Liver (tissue), 9 donors: Measurements from ENCODE around the gene CTDSPL2. TPM values are rescaled to one million over a fixed set of nuclear protein-coding genes. Genes with fewer than 3 reads are reported as not detected.

Experiments used
- DNase-seq: peaks from one replicate; pipeline ENCODE4 v3.0.0-alpha.2; 2017; ENCODE audit warnings: low spot score
- H3K27ac ChIP-seq, 2 donors: one replicate each; pipeline ENCODE4 v1.7.0; 2013; ENCODE audit warnings: inconsistent platforms in 2 of 2, low read length in 2 of 2, control low read depth in 1 of 2, low read depth in 1 of 2, mild to moderate bottlenecking in 1 of 2
- H3K27me3 ChIP-seq, 4 donors: one replicate each; pipeline versions ENCODE4 v1.6.1 to v1.7.0; 2013; ENCODE audit warnings: low read length in 3 of 4, inconsistent platforms in 1 of 4, mild to moderate bottlenecking in 1 of 4, moderate library complexity in 1 of 4; ENCODE audit not compliant: control insufficient read depth in 4 of 4, insufficient read depth in 4 of 4
- H3K36me3 ChIP-seq, 4 donors: one replicate each; pipeline versions ENCODE4 v1.6.1 to v1.7.0; 2013; ENCODE audit warnings: low read length in 3 of 4, mild to moderate bottlenecking in 3 of 4, low read depth in 1 of 4, moderate library complexity in 1 of 4; ENCODE audit not compliant: control insufficient read depth in 4 of 4, insufficient read depth in 3 of 4
- H3K4me1 ChIP-seq, 4 donors: one replicate each; pipeline versions ENCODE4 v1.6.1 to v1.7.0; 2013; ENCODE audit warnings: low read length in 3 of 4, mild to moderate bottlenecking in 3 of 4, moderate library complexity in 1 of 4; ENCODE audit not compliant: control insufficient read depth in 4 of 4, insufficient read depth in 4 of 4
- H3K4me3 ChIP-seq, 3 donors: one replicate each; pipeline versions ENCODE4 v1.6.1 to v1.7.0; 2013; ENCODE audit warnings: low read length in 3 of 3, control low read depth in 1 of 3, low read depth in 1 of 3, mild to moderate bottlenecking in 1 of 3
- H3K9ac ChIP-seq, 2 donors: one replicate each; pipeline ENCODE4 v1.7.0; 2013; ENCODE audit warnings: low read length in 2 of 2, mild to moderate bottlenecking in 2 of 2, moderate library complexity in 2 of 2, control low read depth in 1 of 2, low read depth in 1 of 2
- H3K9me3 ChIP-seq, 4 donors: one replicate each; pipeline versions ENCODE4 v1.6.1 to v1.7.0; 2013; ENCODE audit warnings: low read length in 3 of 4; ENCODE audit not compliant: control insufficient read depth in 4 of 4
- FOXA2 ChIP-seq: IDR thresholded peaks from 2 replicates; pipeline ENCODE4 v1.6.1; 2016; ENCODE audit warnings: antibody characterized with exemption
- GABPA ChIP-seq, 2 donors: IDR thresholded peaks in 1 of 2; conservative IDR thresholded peaks in 1 of 2; 2 replicates each; pipeline ENCODE4 v1.6.1; 2016; ENCODE audit warnings: antibody characterized with exemption in 2 of 2, mild to moderate bottlenecking in 1 of 2, moderate library complexity in 1 of 2
- HNF4G ChIP-seq: IDR thresholded peaks from 2 replicates; pipeline ENCODE4 v1.6.1; 2016; ENCODE audit warnings: antibody characterized with exemption
- JUND ChIP-seq, 2 donors: IDR thresholded peaks; 2 replicates each; pipeline ENCODE4 v1.6.1; 2016; ENCODE audit warnings: antibody characterized with exemption in 2 of 2
- RAD21 ChIP-seq, 2 donors: IDR thresholded peaks; 2 replicates each; pipeline ENCODE4 v1.6.1; 2016; ENCODE audit warnings: antibody characterized with exemption in 2 of 2, mild to moderate bottlenecking in 2 of 2
- RXRA ChIP-seq, 2 donors: IDR thresholded peaks; 2 replicates each; pipeline ENCODE4 v1.6.1; 2017 to 2018; ENCODE audit warnings: antibody characterized with exemption in 2 of 2, mild to moderate bottlenecking in 1 of 2
- SP1 ChIP-seq: IDR thresholded peaks from 2 replicates; pipeline ENCODE4 v1.6.1; 2018; ENCODE audit warnings: antibody characterized with exemption, mild to moderate bottlenecking
- TAF1 ChIP-seq: conservative IDR thresholded peaks from 2 replicates; pipeline ENCODE4 v1.6.1; 2016; ENCODE audit warnings: antibody characterized with exemption, mild to moderate bottlenecking
- WGBS: extraction: QIAGEN DNeasy Blood & Tissue Kit; methylation state at CpG from one replicate; pipeline ENCODE4 v1.1.7; 2013; 5-methylcytosine and 5-hydroxymethylcytosine counted together
- polyA plus RNA-seq, 2 donors: library from polyadenylated mRNA; stranded (reverse) in 1 of 2; unstranded in 1 of 2; fragments of 200-250 nt in 1 of 2; fragments of >200 nt in 1 of 2; fragmentation: Nextera tagmentation in 1 of 2; extraction: Ambion mirVana in 1 of 2; gene quantifications; one replicate each; pipeline versions ENCODE4 v1.2.1 to v1.2.3, GENCODE V29; 2013 to 2015
- total RNA-seq, 2 donors: library from RNA; depleted of rRNA; stranded (reverse); fragments of >200 nt; gene quantifications; one replicate each; pipeline ENCODE4 v1.2.3, GENCODE V29; 2014
- TF ChIP-seq, protein P1 (sequence below): IDR thresholded peaks from 2 replicates; pipeline ENCODE4 v1.6.1; 2016; ENCODE audit warnings: antibody characterized with exemption, mild to moderate bottlenecking
- TF ChIP-seq, protein P2 (sequence below): IDR thresholded peaks from 2 replicates; pipeline ENCODE4 v1.6.1; 2016; ENCODE audit warnings: antibody characterized with exemption
- TF ChIP-seq, protein P3 (sequence below): IDR thresholded peaks from 2 replicates; pipeline ENCODE4 v1.6.1; 2016; ENCODE audit warnings: antibody characterized with exemption
- TF ChIP-seq, protein P4 (sequence below): IDR thresholded peaks from 2 replicates; pipeline ENCODE4 v1.6.1; 2016; ENCODE audit warnings: antibody characterized with exemption
- TF ChIP-seq, protein P5 (sequence below): fragments of 150-350 bp; IDR thresholded peaks from 2 replicates; pipeline ENCODE4 v1.5.1; 2017; ENCODE audit warnings: improper control_type of control experiment, low read depth, low read length; ENCODE audit not compliant: missing input control
- donor health status: healthy.
- donor health status: healthy.
- donor health status: healthy.
- donor health status: healthy.
- donor health status: healthy.

CTDSPL2 gene
- total and polyA plus RNA-seq, 4 donors = 3.6 to 41.5 (median 21.2) TPM

DNA sequence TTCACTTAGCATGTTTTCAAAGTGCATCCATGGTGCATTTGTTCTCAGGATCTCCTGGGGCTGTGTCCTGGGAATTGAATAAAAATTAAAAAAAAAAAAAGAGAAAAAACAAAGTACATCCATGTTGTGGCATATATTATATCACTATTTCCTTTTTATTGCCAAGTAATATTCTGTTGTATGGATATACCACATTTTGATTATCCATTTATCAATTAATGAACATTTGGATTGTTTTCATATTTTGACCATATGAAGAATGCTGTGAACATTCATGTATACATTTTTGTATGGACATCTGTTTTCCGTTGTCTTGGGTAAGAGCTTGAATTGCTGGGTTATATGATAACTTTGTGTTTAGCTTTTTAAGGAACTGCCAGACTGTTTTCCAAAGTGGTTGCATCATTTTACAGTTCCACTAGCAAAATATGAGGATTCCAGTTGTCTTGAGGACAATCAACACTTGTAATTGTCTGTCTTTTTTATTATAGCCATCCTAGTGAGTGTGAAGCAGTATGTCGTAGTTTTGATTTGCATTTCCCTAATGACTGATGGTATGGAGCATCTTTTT, 44.5 kb downstream of the CTDSPL2 start:
- DNase-seq = no peak
- no peak overlapping the region for H3K4me3 ChIP-seq
- H3K27me3 ChIP-seq = no peaks in the 10 kb centered on the region
- H3K9ac ChIP-seq = no peak overlapping the region
- no peaks in the 10 kb centered on the region for H3K9me3 ChIP-seq
- WGBS = 98% methylated on average over 2 of the region's 2 CpGs
- no peaks in the 10 kb centered on the region for H3K4me1 ChIP-seq
- TF ChIP-seq, protein P1, sequence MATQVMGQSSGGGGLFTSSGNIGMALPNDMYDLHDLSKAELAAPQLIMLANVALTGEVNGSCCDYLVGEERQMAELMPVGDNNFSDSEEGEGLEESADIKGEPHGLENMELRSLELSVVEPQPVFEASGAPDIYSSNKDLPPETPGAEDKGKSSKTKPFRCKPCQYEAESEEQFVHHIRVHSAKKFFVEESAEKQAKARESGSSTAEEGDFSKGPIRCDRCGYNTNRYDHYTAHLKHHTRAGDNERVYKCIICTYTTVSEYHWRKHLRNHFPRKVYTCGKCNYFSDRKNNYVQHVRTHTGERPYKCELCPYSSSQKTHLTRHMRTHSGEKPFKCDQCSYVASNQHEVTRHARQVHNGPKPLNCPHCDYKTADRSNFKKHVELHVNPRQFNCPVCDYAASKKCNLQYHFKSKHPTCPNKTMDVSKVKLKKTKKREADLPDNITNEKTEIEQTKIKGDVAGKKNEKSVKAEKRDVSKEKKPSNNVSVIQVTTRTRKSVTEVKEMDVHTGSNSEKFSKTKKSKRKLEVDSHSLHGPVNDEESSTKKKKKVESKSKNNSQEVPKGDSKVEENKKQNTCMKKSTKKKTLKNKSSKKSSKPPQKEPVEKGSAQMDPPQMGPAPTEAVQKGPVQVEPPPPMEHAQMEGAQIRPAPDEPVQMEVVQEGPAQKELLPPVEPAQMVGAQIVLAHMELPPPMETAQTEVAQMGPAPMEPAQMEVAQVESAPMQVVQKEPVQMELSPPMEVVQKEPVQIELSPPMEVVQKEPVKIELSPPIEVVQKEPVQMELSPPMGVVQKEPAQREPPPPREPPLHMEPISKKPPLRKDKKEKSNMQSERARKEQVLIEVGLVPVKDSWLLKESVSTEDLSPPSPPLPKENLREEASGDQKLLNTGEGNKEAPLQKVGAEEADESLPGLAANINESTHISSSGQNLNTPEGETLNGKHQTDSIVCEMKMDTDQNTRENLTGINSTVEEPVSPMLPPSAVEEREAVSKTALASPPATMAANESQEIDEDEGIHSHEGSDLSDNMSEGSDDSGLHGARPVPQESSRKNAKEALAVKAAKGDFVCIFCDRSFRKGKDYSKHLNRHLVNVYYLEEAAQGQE = no peak
- TF ChIP-seq JUND (IDR thresholded peaks at IDR 0.05) = no peak
- H3K36me3 ChIP-seq = peaks cover 0 to 6% (median 2%) of the 10 kb centered on the region in 4 donors
- no peak overlapping the region for H3K27ac ChIP-seq

DNA sequence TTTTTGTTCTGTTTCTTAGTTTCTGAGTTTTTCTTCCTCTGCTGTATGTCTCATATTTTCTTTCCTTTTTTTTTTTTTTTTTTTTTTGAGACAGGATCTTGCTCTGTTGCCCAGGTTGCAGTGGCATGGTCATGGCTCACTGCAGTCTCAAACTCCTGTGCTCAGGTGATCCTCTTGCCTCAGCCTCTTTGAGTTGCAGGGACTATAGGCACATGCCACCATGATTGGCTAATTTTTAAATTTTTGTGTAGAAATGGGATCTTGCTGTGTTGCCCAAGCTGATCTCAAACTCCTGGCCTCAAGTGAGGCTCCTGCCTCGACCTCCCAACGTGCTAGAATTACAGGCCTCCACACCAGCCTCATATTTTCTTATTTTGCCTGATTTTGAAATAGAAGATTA, 51.9 kb downstream of the CTDSPL2 start:
- no peak for DNase-seq
- H3K9me3 ChIP-seq = no peaks in the 10 kb centered on the region
- H3K4me1 ChIP-seq = no peaks in the 10 kb centered on the region
- WGBS = 98% methylated on average over 2 of the region's 2 CpGs
- H3K9ac ChIP-seq = no peak overlapping the region
- no peak overlapping the region for H3K4me3 ChIP-seq
- TF ChIP-seq, protein P2, sequence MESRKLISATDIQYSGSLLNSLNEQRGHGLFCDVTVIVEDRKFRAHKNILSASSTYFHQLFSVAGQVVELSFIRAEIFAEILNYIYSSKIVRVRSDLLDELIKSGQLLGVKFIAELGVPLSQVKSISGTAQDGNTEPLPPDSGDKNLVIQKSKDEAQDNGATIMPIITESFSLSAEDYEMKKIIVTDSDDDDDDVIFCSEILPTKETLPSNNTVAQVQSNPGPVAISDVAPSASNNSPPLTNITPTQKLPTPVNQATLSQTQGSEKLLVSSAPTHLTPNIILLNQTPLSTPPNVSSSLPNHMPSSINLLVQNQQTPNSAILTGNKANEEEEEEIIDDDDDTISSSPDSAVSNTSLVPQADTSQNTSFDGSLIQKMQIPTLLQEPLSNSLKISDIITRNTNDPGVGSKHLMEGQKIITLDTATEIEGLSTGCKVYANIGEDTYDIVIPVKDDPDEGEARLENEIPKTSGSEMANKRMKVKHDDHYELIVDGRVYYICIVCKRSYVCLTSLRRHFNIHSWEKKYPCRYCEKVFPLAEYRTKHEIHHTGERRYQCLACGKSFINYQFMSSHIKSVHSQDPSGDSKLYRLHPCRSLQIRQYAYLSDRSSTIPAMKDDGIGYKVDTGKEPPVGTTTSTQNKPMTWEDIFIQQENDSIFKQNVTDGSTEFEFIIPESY = no peak
- TF ChIP-seq, protein P3, sequence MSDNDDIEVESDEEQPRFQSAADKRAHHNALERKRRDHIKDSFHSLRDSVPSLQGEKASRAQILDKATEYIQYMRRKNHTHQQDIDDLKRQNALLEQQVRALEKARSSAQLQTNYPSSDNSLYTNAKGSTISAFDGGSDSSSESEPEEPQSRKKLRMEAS = no peak
- TF ChIP-seq SP1 (no peak), FOXA2 (no peak), HNF4G (no peak), GABPA (IDR thresholded peaks at IDR 0.05 in 1 of 2, conservative IDR thresholded peaks at IDR 0.05 in 1 of 2) (no peak), TAF1 (no peak), RXRA (IDR thresholded peaks at IDR 0.05) (no peak), RAD21 (IDR thresholded peaks at IDR 0.05) (no peak)
- TF ChIP-seq, protein P4, sequence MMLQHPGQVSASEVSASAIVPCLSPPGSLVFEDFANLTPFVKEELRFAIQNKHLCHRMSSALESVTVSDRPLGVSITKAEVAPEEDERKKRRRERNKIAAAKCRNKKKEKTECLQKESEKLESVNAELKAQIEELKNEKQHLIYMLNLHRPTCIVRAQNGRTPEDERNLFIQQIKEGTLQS = no peak
- TF ChIP-seq, protein P5, sequence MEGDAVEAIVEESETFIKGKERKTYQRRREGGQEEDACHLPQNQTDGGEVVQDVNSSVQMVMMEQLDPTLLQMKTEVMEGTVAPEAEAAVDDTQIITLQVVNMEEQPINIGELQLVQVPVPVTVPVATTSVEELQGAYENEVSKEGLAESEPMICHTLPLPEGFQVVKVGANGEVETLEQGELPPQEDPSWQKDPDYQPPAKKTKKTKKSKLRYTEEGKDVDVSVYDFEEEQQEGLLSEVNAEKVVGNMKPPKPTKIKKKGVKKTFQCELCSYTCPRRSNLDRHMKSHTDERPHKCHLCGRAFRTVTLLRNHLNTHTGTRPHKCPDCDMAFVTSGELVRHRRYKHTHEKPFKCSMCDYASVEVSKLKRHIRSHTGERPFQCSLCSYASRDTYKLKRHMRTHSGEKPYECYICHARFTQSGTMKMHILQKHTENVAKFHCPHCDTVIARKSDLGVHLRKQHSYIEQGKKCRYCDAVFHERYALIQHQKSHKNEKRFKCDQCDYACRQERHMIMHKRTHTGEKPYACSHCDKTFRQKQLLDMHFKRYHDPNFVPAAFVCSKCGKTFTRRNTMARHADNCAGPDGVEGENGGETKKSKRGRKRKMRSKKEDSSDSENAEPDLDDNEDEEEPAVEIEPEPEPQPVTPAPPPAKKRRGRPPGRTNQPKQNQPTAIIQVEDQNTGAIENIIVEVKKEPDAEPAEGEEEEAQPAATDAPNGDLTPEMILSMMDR = no peak
- peaks cover 0 to under 1% (median 0%) of the 10 kb centered on the region in 4 donors for H3K36me3 ChIP-seq
- H3K27ac ChIP-seq = no peak overlapping the region
- no peaks in the 10 kb centered on the region for H3K27me3 ChIP-seq
